ENCODE data around the gene OPCML.

The OPCML gene

GRCh38 chr11:132803436-132803835, 728.9 kb downstream of the OPCML start:
- Histone ChIP-seq H3K4me3 (ENCODE audit: insufficient read depth, low read length, poor library complexity, severe bottlenecking) (no peak overlapping the region), H3K9me3 (ENCODE audit: insufficient read depth, low read length) (no peaks in the 10 kb centered on the region), H3F3A (ENCODE audit: insufficient read depth) (no peaks in the 10 kb centered on the region), H3K36me3 (ENCODE audit: low read length) (no peaks in the 10 kb centered on the region), H3K4me2 (ENCODE audit: low read depth, low read length, poor library complexity, severe bottlenecking) (no peak overlapping the region), H3K9me2 (replicated peaks; ENCODE audit: insufficient read depth, low read length) (no peaks in the 10 kb centered on the region), H4K20me1 (ENCODE audit: low read depth, low read length) (no peaks in the 10 kb centered on the region), H3K79me2 (ENCODE audit: insufficient read depth, low read length) (no peaks in the 10 kb centered on the region), H3K27ac (ENCODE audit: low read depth, low read length) (no peak overlapping the region), H3K9ac (ENCODE audit: low read length) (no peak overlapping the region), H2AFZ (ENCODE audit: low read depth, low read length, severe bottlenecking) (no peak overlapping the region), H3K27me3 (ENCODE audit: low read length) (no peaks in the 10 kb centered on the region)
- no peak for TF ChIP-seq EZH2phosphoT487 (conservative IDR thresholded peaks at IDR 0.05; ENCODE audit: low read length)
- TF ChIP-seq, protein P1, sequence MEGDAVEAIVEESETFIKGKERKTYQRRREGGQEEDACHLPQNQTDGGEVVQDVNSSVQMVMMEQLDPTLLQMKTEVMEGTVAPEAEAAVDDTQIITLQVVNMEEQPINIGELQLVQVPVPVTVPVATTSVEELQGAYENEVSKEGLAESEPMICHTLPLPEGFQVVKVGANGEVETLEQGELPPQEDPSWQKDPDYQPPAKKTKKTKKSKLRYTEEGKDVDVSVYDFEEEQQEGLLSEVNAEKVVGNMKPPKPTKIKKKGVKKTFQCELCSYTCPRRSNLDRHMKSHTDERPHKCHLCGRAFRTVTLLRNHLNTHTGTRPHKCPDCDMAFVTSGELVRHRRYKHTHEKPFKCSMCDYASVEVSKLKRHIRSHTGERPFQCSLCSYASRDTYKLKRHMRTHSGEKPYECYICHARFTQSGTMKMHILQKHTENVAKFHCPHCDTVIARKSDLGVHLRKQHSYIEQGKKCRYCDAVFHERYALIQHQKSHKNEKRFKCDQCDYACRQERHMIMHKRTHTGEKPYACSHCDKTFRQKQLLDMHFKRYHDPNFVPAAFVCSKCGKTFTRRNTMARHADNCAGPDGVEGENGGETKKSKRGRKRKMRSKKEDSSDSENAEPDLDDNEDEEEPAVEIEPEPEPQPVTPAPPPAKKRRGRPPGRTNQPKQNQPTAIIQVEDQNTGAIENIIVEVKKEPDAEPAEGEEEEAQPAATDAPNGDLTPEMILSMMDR (IDR thresholded peaks at IDR 0.05; ENCODE audit: insufficient read depth, low read length, poor library complexity, severe bottlenecking) = no peak

DNA sequence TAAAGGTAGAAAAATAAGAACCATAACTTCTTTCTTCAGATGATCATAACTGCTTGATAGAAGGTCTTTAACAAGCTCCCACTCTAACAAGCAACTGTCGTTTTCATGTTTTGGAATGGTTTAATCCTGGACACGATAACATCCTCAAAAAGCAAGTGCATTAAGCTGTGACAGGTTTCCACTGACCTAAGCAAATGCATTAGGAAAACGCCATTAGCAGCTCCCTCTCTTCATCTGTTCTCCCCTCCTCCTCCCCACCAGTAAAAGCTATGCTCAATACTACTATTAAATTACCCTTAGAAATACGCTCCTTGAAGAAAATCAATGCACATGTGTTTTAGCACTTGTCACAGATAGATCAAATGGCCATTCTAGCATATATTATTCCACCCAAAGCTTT, 729.4 kb downstream of the OPCML start:
- Histone ChIP-seq H4K20me1 (ENCODE audit: low read depth, low read length) (no peaks in the 10 kb centered on the region), H2AFZ (ENCODE audit: low read depth, low read length, severe bottlenecking) (no peak overlapping the region), H3K4me2 (ENCODE audit: low read depth, low read length, poor library complexity, severe bottlenecking) (no peak overlapping the region), H3K4me3 (ENCODE audit: insufficient read depth, low read length, poor library complexity, severe bottlenecking) (no peak overlapping the region), H3K79me2 (ENCODE audit: insufficient read depth, low read length) (no peaks in the 10 kb centered on the region), H3K9me2 (replicated peaks; ENCODE audit: insufficient read depth, low read length) (no peaks in the 10 kb centered on the region), H3K27ac (ENCODE audit: low read depth, low read length) (no peak overlapping the region), H3K9me3 (ENCODE audit: insufficient read depth, low read length) (no peaks in the 10 kb centered on the region), H3K36me3 (ENCODE audit: low read length) (no peaks in the 10 kb centered on the region), H3K9ac (ENCODE audit: low read length) (no peak overlapping the region), H3F3A (ENCODE audit: insufficient read depth) (no peaks in the 10 kb centered on the region), H3K27me3 (ENCODE audit: low read length) (no peaks in the 10 kb centered on the region)
- no peak for TF ChIP-seq EZH2phosphoT487 (conservative IDR thresholded peaks at IDR 0.05; ENCODE audit: low read length)
- TF ChIP-seq, protein P1 (IDR thresholded peaks at IDR 0.05; ENCODE audit: insufficient read depth, low read length, poor library complexity, severe bottlenecking) = no peak

DNA sequence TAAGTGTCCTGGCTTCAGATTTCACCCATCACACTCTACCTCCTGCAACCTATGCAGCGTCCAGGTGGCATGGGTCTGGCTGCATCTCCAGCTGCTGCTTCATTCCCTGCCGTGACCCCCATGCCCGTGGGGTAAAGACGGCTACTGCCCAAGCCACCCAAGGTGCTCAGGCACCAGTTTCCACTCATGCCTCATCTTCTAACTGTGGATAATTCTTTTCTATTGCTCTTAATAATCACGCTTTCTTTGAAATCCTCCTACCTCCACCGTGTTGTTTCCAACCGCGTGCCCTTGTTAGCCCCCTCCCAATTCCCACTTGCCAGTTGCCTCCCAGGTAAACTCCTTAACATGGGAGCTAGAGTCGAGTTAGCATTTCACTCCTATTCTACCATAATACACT, 738.5 kb downstream of the OPCML start:
- Histone ChIP-seq H3K36me3 (ENCODE audit: low read length) (no peaks in the 10 kb centered on the region), H3K79me2 (ENCODE audit: insufficient read depth, low read length) (no peaks in the 10 kb centered on the region), H3K4me3 (ENCODE audit: insufficient read depth, low read length, poor library complexity, severe bottlenecking) (no peak overlapping the region), H2AFZ (ENCODE audit: low read depth, low read length, severe bottlenecking) (no peak overlapping the region), H3K27ac (ENCODE audit: low read depth, low read length) (no peak overlapping the region), H3K27me3 (ENCODE audit: low read length) (no peaks in the 10 kb centered on the region), H3K9me3 (ENCODE audit: insufficient read depth, low read length) (no peaks in the 10 kb centered on the region), H3K9me2 (replicated peaks; ENCODE audit: insufficient read depth, low read length) (no peaks in the 10 kb centered on the region), H4K20me1 (ENCODE audit: low read depth, low read length) (no peaks in the 10 kb centered on the region), H3F3A (ENCODE audit: insufficient read depth) (no peaks in the 10 kb centered on the region), H3K9ac (ENCODE audit: low read length) (no peak overlapping the region), H3K4me2 (ENCODE audit: low read depth, low read length, poor library complexity, severe bottlenecking) (no peak overlapping the region)
- no peak for TF ChIP-seq EZH2phosphoT487 (conservative IDR thresholded peaks at IDR 0.05; ENCODE audit: low read length)

- no peaks in the 10 kb centered on the region for H3K9me2 ChIP-seq (replicated peaks; ENCODE audit: insufficient read depth, low read length)
- H3K9ac ChIP-seq (ENCODE audit: low read length) = no peak overlapping the region
- H2AFZ ChIP-seq (ENCODE audit: low read depth, low read length, severe bottlenecking) = no peak overlapping the region
These were observed 739.8 kb downstream of the OPCML start for GRCh38 chr11:132792341-132793140.

More at GRCh38 chr11:132792341-132793140, 739.8 kb downstream of the OPCML start:
- no peaks in the 10 kb centered on the region for H3K27me3 ChIP-seq (ENCODE audit: low read length)
- H3K4me2 ChIP-seq (ENCODE audit: low read depth, low read length, poor library complexity, severe bottlenecking) = no peak overlapping the region
- no peaks in the 10 kb centered on the region for H3F3A ChIP-seq (ENCODE audit: insufficient read depth)
- no peaks in the 10 kb centered on the region for H3K9me3 ChIP-seq (ENCODE audit: insufficient read depth, low read length)
- TF ChIP-seq EZH2phosphoT487 (conservative IDR thresholded peaks at IDR 0.05; ENCODE audit: low read length) = no peak
- TF ChIP-seq, protein P1 (IDR thresholded peaks at IDR 0.05; ENCODE audit: insufficient read depth, low read length, poor library complexity, severe bottlenecking) = no peak
- H3K36me3 ChIP-seq (ENCODE audit: low read length) = no peaks in the 10 kb centered on the region
- no peaks in the 10 kb centered on the region for H3K79me2 ChIP-seq (ENCODE audit: insufficient read depth, low read length)
- no peaks in the 10 kb centered on the region for H4K20me1 ChIP-seq (ENCODE audit: low read depth, low read length)
- no peak overlapping the region for H3K27ac ChIP-seq (ENCODE audit: low read depth, low read length)
- H3K4me3 ChIP-seq (ENCODE audit: insufficient read depth, low read length, poor library complexity, severe bottlenecking) = no peak overlapping the region
